Muscle layer of duodenum (tissue), 2 donors: ENCODE data around the gene HAL.

Experiments
- H3K27ac ChIP-seq: one replicate; pipeline ENCODE4 v1.7.0; 2013; ENCODE audit warnings: mild to moderate bottlenecking, low read length
- H3K27me3 ChIP-seq: one replicate; pipeline ENCODE4 v1.7.0; 2013; ENCODE audit warnings: low read depth, mild to moderate bottlenecking, control low read depth, low read length
- H3K36me3 ChIP-seq, 2 donors: one replicate each; pipeline ENCODE4 v1.7.0; 2013; ENCODE audit warnings: low read length in 2 of 2, control low read depth in 1 of 2, mild to moderate bottlenecking in 1 of 2; ENCODE audit not compliant: insufficient read depth in 2 of 2, control insufficient read depth in 1 of 2
- H3K4me1 ChIP-seq, 2 donors: one replicate each; pipeline ENCODE4 v1.7.0; 2013; ENCODE audit warnings: low read length in 2 of 2, mild to moderate bottlenecking in 2 of 2, control low read depth in 1 of 2, moderate library complexity in 1 of 2; ENCODE audit not compliant: insufficient read depth in 2 of 2, control insufficient read depth in 1 of 2
- H3K4me3 ChIP-seq, 2 donors: one replicate each; pipeline ENCODE4 v1.7.0; 2013; ENCODE audit warnings: low read length in 2 of 2, low read depth in 1 of 2, mild to moderate bottlenecking in 1 of 2
- H3K9me3 ChIP-seq, 2 donors: one replicate each; pipeline ENCODE4 v1.7.0; 2013; ENCODE audit warnings: low read length in 2 of 2, control low read depth in 1 of 2, mild to moderate bottlenecking in 1 of 2; ENCODE audit not compliant: control insufficient read depth in 1 of 2
- donor health status: healthy.

Gene HAL

GRCh38 chr12:95953000-95953399 is 43.1 kb downstream of the HAL start:
- Histone ChIP-seq H3K9me3 (no peaks in the 10 kb centered on the region), H3K36me3 (no peaks in the 10 kb centered on the region), H3K4me3 (no peak overlapping the region), H3K27me3 (no peaks in the 10 kb centered on the region), H3K4me1 (no peaks in the 10 kb centered on the region), H3K27ac (no peak overlapping the region)

- Histone ChIP-seq H3K9me3 (no peaks in the 10 kb centered on the region), H3K27ac (no peak overlapping the region), H3K36me3 (no peaks in the 10 kb centered on the region), H3K4me3 (no peak overlapping the region), H3K4me1 (no peaks in the 10 kb centered on the region), H3K27me3 (no peaks in the 10 kb centered on the region)
Observed at GRCh38 chr12:95951515-95951914, 44.6 kb downstream of the HAL start.

- no peaks in the 10 kb centered on the region for H3K36me3 ChIP-seq
- H3K27me3 ChIP-seq = no peaks in the 10 kb centered on the region
- no peaks in the 10 kb centered on the region for H3K9me3 ChIP-seq
- no peak overlapping the region for H3K4me3 ChIP-seq
- H3K27ac ChIP-seq = no peak overlapping the region
- no peaks in the 10 kb centered on the region for H3K4me1 ChIP-seq
Observed at GRCh38 chr12:95949477-95950206, 46.5 kb downstream of the HAL start.

GRCh38 chr12:95944108-95944704 is 51.9 kb downstream of the HAL start:
- H3K9me3 ChIP-seq = no peaks in the 10 kb centered on the region
- H3K4me1 ChIP-seq = no peaks in the 10 kb centered on the region
- H3K27ac ChIP-seq = no peak overlapping the region
- no peaks in the 10 kb centered on the region for H3K36me3 ChIP-seq
- H3K4me3 ChIP-seq = peak overlapping the region in 1 of 2 donors; percentile 85
- H3K27me3 ChIP-seq = no peaks in the 10 kb centered on the region

GRCh38 chr12:95943330-95943842 is 52.8 kb downstream of the HAL start, which contains the start of gene AMDHD1:
Gene AMDHD1 (plus strand): TSS chr12:95943331. CDS start chr12:95943399, 68 bp downstream.
- no peaks in the 10 kb centered on the region for H3K9me3 ChIP-seq
- no peaks in the 10 kb centered on the region for H3K4me1 ChIP-seq
- peak within 1 kb of the TSS; percentile 56 for H3K27ac ChIP-seq
- H3K4me3 ChIP-seq = peak within 1 kb of the TSS; percentile 70 to 85
- no peaks in the 10 kb centered on the region for H3K36me3 ChIP-seq
- H3K27me3 ChIP-seq = no peaks in the 10 kb centered on the region

GRCh38 chr12:95942524-95943329 is 53.4 kb downstream of the HAL start, which contains the start of gene CCDC38:
Gene CCDC38 (minus strand): TSS chr12:95942614. CDS start chr12:95936509, 6,105 bp downstream.
- no peaks in the 10 kb centered on the region for H3K9me3 ChIP-seq
- no peaks in the 10 kb centered on the region for H3K27me3 ChIP-seq
- H3K4me3 ChIP-seq = peak within 1 kb of the TSS; percentile 70 to 85
- H3K4me1 ChIP-seq = no peaks in the 10 kb centered on the region
- no peaks in the 10 kb centered on the region for H3K36me3 ChIP-seq
- H3K27ac ChIP-seq = peak within 1 kb of the TSS; percentile 56

- no peaks in the 10 kb centered on the region for H3K27me3 ChIP-seq
- H3K4me1 ChIP-seq = no peaks in the 10 kb centered on the region
- no peaks in the 10 kb centered on the region for H3K36me3 ChIP-seq
- peak overlapping the region; percentile 56 for H3K27ac ChIP-seq
- peak overlapping the region; percentile 70 to 85 for H3K4me3 ChIP-seq
- no peaks in the 10 kb centered on the region for H3K9me3 ChIP-seq
Observed at GRCh38 chr12:95942101-95942523, 54.0 kb downstream of the HAL start.

- Histone ChIP-seq H3K4me1 (no peaks in the 10 kb centered on the region), H3K4me3 (no peak overlapping the region), H3K9me3 (no peaks in the 10 kb centered on the region), H3K36me3 (no peaks in the 10 kb centered on the region), H3K27me3 (no peaks in the 10 kb centered on the region), H3K27ac (no peak overlapping the region)
Observed at GRCh38 chr12:95940514-95940913, 55.6 kb downstream of the HAL start.
